Left ventricle myocardium inferior (tissue), 1 donor: ENCODE data around the gene SARM1. TPM values are rescaled to one million over a fixed set of nuclear protein-coding genes. Genes with fewer than 3 reads are reported as not detected.
A peak's percentile ranks its signal among the peaks of the same experiment; 100 is the strongest.

Experiments used
- DNase-seq: peaks from one replicate; pipeline ENCODE4 v3.0.0-alpha.2; 2020
- H3K27ac ChIP-seq: fragments of 200-600 bp; replicated peaks from 2 replicates; pipeline ENCODE4 v1.8.0; 2021
- H3K27me3 ChIP-seq: fragments of 200-600 bp; 2 replicates; pipeline ENCODE4 v1.8.0; 2021; ENCODE audit warnings: low read depth
- H3K36me3 ChIP-seq: fragments of 200-600 bp; 2 replicates; pipeline ENCODE4 v1.8.0; 2021
- H3K4me1 ChIP-seq: fragments of 200-600 bp; 2 replicates; pipeline ENCODE4 v1.8.0; 2021
- H3K4me3 ChIP-seq: fragments of 200-600 bp; 2 replicates; pipeline ENCODE4 v1.8.0; 2021; ENCODE audit warnings: mild to moderate bottlenecking, moderate library complexity
- H3K9me3 ChIP-seq: fragments of 200-600 bp; replicated peaks from 2 replicates; pipeline ENCODE4 v1.8.0; 2021
- CTCF ChIP-seq: fragments of 200-600 bp; IDR thresholded peaks from 2 replicates; pipeline ENCODE4 v1.8.0; 2021; ENCODE audit warnings: antibody characterized with exemption, mild to moderate bottlenecking, borderline replicate concordance
- intact Hi-C: fragments of 100-400 bp; cut with micrococcal nuclease; formaldehyde crosslinking; loops from one replicate; pipeline ENCODE4 v1.11.0; 2022
- total RNA-seq: library from RNA; stranded (reverse); fragmentation: NEBNext Ultra II Directional; extraction: Animal tissue kit (Norgen Biotek cat#: 25700); gene quantifications from one replicate; pipeline ENCODE4 v1.2.1, GENCODE V29; 2021
- donor health status: DM: no; HTN: yes; CAD: no; lungs with severe emphysema.

SARM1 gene
- total RNA-seq, 1 donor from 2014 or later, result 5.1 TPM

GRCh38 chr17:28357901-28358197 lies 13.6 kb upstream of the SARM1 start:
- Histone ChIP-seq H3K4me3 (peak overlapping the region; percentile 96), H3K4me1 (peaks cover 45% of the 10 kb centered on the region), H3K9me3 (no peaks in the 10 kb centered on the region), H3K36me3 (peaks cover 67% of the 10 kb centered on the region), H3K27me3 (no peaks in the 10 kb centered on the region), H3K27ac (peak overlapping the region; percentile 95)
- intact Hi-C loops, result no loop called here
- DNase-seq, result no peak
- TF ChIP-seq CTCF, result no peak

GRCh38 chr17:28363186-28363585 lies 8.3 kb upstream of the SARM1 start:
- Histone ChIP-seq H3K4me1 (peaks cover 7% of the 10 kb centered on the region), H3K9me3 (no peaks in the 10 kb centered on the region), H3K27ac (no peak overlapping the region), H3K27me3 (no peaks in the 10 kb centered on the region), H3K36me3 (peaks cover 54% of the 10 kb centered on the region), H3K4me3 (no peak overlapping the region)
- TF ChIP-seq CTCF, result no peak
- intact Hi-C loops, result no loop called here
- no peak for DNase-seq

GRCh38 chr17:28363776-28364650 lies 7.5 kb upstream of the SARM1 start:
- peaks cover 51% of the 10 kb centered on the region for H3K36me3 ChIP-seq
- intact Hi-C loops, result no loop called here

GRCh38 chr17:28364665-28365363 lies 6.7 kb upstream of the SARM1 start, which contains the start of gene SEBOX:
Gene SEBOX, minus strand, starts transcription at chr17:28365199. Its CDS starts 48 bp downstream, at chr17:28365151.
- intact Hi-C loops, result no loop called here
- DNase-seq, result no peak
- no peaks in the 10 kb centered on the region for H3K9me3 ChIP-seq
- H3K27me3 ChIP-seq, result no peaks in the 10 kb centered on the region
- no peak for TF ChIP-seq CTCF
- no peak within 1 kb of the TSS for H3K4me3 ChIP-seq
- H3K4me1 ChIP-seq, result peaks cover 2% of the 10 kb centered on the region
- peaks cover 43% of the 10 kb centered on the region for H3K36me3 ChIP-seq
- no peak within 1 kb of the TSS for H3K27ac ChIP-seq

More at GRCh38 chr17:28363776-28364650, 7.5 kb upstream of the SARM1 start:
- TF ChIP-seq CTCF, result no peak
- Histone ChIP-seq H3K9me3 (no peaks in the 10 kb centered on the region), H3K4me3 (no peak overlapping the region), H3K27ac (no peak overlapping the region), H3K4me1 (no peaks in the 10 kb centered on the region), H3K27me3 (no peaks in the 10 kb centered on the region)
- DNase-seq, result no peak

- intact Hi-C loops, result no loop called here
- no peaks in the 10 kb centered on the region for H3K9me3 ChIP-seq
- H3K27me3 ChIP-seq, result no peaks in the 10 kb centered on the region
- no peak for DNase-seq
- TF ChIP-seq CTCF, result no peak
- peaks cover 36% of the 10 kb centered on the region for H3K36me3 ChIP-seq
- H3K27ac ChIP-seq, result no peak overlapping the region
- H3K4me1 ChIP-seq, result peaks cover 8% of the 10 kb centered on the region
- H3K4me3 ChIP-seq, result no peak overlapping the region
Observed at GRCh38 chr17:28365487-28365886, 6.0 kb upstream of the SARM1 start.
